Measurements from ENCODE around the gene MRPL58. TPM values are rescaled to one million over a fixed set of nuclear protein-coding genes. Genes with fewer than 3 reads are reported as not detected.

The MRPL58 gene
- total RNA-seq, 1 donor from 2014 or later: 33.6 TPM

- intact Hi-C loops (cut with DNase I): no loop called here
- no peak overlapping the region for H3K27ac ChIP-seq
- H3K36me3 ChIP-seq: peaks cover 0 to 9% of the 10 kb centered on the region in 2 donors
- no peaks in the 10 kb centered on the region for H3K27me3 ChIP-seq
- TF ChIP-seq CTCF (IDR thresholded peaks at IDR 0.05) (no peak), POLR2A (IDR thresholded peaks at IDR 0.05) (no peak), POLR2AphosphoS5 (IDR thresholded peaks at IDR 0.05; ENCODE audit: insufficient read depth in 1 of 2, low read depth in 1 of 2) (no peak)
- no peak for DNase-seq (ENCODE audit: extremely low spot score in 2 of 2)
- no peaks in the 10 kb centered on the region for H3K9me3 ChIP-seq
- H3K4me1 ChIP-seq: peaks cover 10% of the 10 kb centered on the region
- H3K4me3 ChIP-seq: no peak overlapping the region
These were observed 5.8 kb upstream of the MRPL58 start for GRCh38 chr17:75006653-75007052.

- Histone ChIP-seq H3K9me3 (no peaks in the 10 kb centered on the region), H3K4me1 (peaks cover 16% of the 10 kb centered on the region), H3K27ac (no peak overlapping the region), H3K4me3 (no peak overlapping the region), H3K36me3 (no peaks in the 10 kb centered on the region), H3K27me3 (no peaks in the 10 kb centered on the region)
- intact Hi-C loops (cut with DNase I): no loop called here
- DNase-seq (ENCODE audit: extremely low spot score in 2 of 2): no peak
- TF ChIP-seq CTCF (IDR thresholded peaks at IDR 0.05) (no peak), POLR2AphosphoS5 (IDR thresholded peaks at IDR 0.05; ENCODE audit: insufficient read depth in 1 of 2, low read depth in 1 of 2) (no peak), POLR2A (IDR thresholded peaks at IDR 0.05) (no peak)
These were observed 4.1 kb upstream of the MRPL58 start for GRCh38 chr17:75008373-75008772.

GRCh38 chr17:75009139-75009724, 3.2 kb upstream of the MRPL58 start:
- H3K27me3 ChIP-seq: no peaks in the 10 kb centered on the region
- no peak overlapping the region for H3K4me3 ChIP-seq
- no peaks in the 10 kb centered on the region for H3K9me3 ChIP-seq
- no peak for DNase-seq (ENCODE audit: extremely low spot score in 2 of 2)
- H3K36me3 ChIP-seq: no peaks in the 10 kb centered on the region
- intact Hi-C loops (cut with DNase I): no loop called here
- H3K27ac ChIP-seq: no peak overlapping the region
- peaks cover 22% of the 10 kb centered on the region for H3K4me1 ChIP-seq
- TF ChIP-seq POLR2A (IDR thresholded peaks at IDR 0.05) (no peak), POLR2AphosphoS5 (IDR thresholded peaks at IDR 0.05; ENCODE audit: insufficient read depth in 1 of 2, low read depth in 1 of 2) (no peak), CTCF (IDR thresholded peaks at IDR 0.05) (no peak)

GRCh38 chr17:75010683-75011400, 1.6 kb upstream of the MRPL58 start:
- Histone ChIP-seq H3K9me3 (no peaks in the 10 kb centered on the region), H3K36me3 (no peaks in the 10 kb centered on the region), H3K27ac (peak overlapping the region; percentile 82), H3K4me1 (peaks cover 22% of the 10 kb centered on the region), H3K4me3 (no peak overlapping the region), H3K27me3 (no peaks in the 10 kb centered on the region)
- TF ChIP-seq POLR2AphosphoS5 (IDR thresholded peaks at IDR 0.05; ENCODE audit: insufficient read depth in 1 of 2, low read depth in 1 of 2) (no peak), POLR2A (IDR thresholded peaks at IDR 0.05) (no peak), CTCF (IDR thresholded peaks at IDR 0.05) (no peak)
- intact Hi-C loops (cut with DNase I): no loop called here
- DNase-seq (ENCODE audit: extremely low spot score in 2 of 2): no peak
